Memory B cell (primary cell): ENCODE measurements around the gene OTUD1.

Source experiments
- ATAC-seq: fragments of 150-1000 bp; cut with Tn5 transposase; 2 replicates; pipeline ENCODE4 v1.10.0; 2021; ENCODE audit warnings: low read depth, mild to moderate bottlenecking, moderate library complexity
- DNase-seq, 2 donors: peaks; one replicate each; pipeline ENCODE4 v3.0.0; 2022; ENCODE audit warnings: low spot score in 2 of 2
- H3K27ac Mint-ChIP-seq: one replicate; pipeline ENCODE4 v1.8.0; 2022; ENCODE audit warnings: mild to moderate bottlenecking, moderate library complexity, mixed read lengths
- H3K27me3 Mint-ChIP-seq: one replicate; pipeline ENCODE4 v1.8.0; 2022; ENCODE audit warnings: mixed read lengths
- H3K36me3 Mint-ChIP-seq: one replicate; pipeline ENCODE4 v1.8.0; 2022; ENCODE audit warnings: mild to moderate bottlenecking, mixed read lengths
- H3K4me1 Mint-ChIP-seq: one replicate; pipeline ENCODE4 v1.8.0; 2022; ENCODE audit warnings: mixed read lengths
- H3K4me3 Mint-ChIP-seq: one replicate; pipeline ENCODE4 v1.8.0; 2022; ENCODE audit warnings: mild to moderate bottlenecking, moderate library complexity, mixed read lengths
- H3K9me3 Mint-ChIP-seq: one replicate; pipeline ENCODE4 v1.8.0; 2022; ENCODE audit warnings: mixed read lengths

The OTUD1 gene

DNA sequence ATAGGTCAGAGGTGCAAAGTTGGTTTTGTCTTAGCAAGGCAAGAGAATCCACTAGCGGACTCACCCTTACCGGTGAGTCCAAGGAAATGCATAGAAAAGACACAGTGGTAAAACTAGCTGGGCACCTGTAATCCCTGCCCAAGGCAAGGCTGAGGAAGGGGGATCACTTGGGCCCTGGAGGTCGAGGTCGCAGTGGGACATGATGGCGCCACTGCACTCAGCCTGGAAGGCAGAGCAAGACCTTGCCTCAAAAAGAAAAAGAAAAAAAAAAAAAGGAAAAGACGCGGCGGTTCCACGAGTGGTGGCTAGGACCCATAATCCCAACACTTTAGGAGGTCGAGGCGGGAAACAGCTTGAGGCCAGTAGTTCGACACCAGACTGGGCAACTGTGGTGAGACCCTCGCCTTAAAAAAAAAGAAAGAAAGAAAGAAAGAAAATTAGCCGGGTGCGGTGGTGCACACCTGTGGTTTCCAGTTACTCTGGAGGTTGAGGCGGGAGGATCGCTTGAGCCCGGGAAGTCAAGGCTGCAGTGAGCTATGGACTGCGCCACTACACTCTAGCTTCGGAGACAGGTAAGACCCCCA, 820 bp upstream of the OTUD1 start:
- no peaks in the 10 kb centered on the region for H3K27me3 Mint-ChIP-seq
- no peak for ATAC-seq
- peak overlapping the region; percentile 75 for H3K4me3 Mint-ChIP-seq
- H3K9me3 Mint-ChIP-seq, result no peaks in the 10 kb centered on the region
- H3K4me1 Mint-ChIP-seq, result peaks cover 19% of the 10 kb centered on the region
- H3K27ac Mint-ChIP-seq, result peak overlapping the region; percentile 88
- DNase-seq, result no peak
- peaks cover 4% of the 10 kb centered on the region for H3K36me3 Mint-ChIP-seq

DNA sequence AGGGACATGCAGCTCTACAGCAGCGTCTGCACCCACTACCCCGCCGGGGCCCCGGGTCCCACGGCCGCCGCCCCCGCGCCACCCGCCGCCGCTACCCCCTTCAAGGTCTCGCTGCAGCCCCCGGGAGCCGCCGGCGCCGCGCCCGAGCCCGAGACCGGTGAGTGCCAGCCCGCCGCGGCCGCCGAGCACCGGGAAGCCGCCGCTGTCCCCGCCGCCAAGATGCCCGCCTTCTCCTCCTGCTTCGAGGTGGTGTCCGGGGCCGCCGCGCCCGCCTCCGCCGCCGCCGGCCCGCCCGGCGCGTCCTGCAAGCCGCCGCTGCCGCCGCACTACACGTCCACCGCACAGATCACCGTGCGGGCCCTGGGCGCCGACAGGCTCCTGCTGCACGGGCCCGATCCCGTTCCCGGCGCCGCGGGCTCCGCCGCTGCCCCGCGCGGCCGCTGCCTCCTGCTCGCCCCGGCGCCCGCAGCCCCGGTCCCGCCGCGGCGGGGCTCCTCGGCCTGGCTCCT, 631 bp downstream of the OTUD1 start:
- ATAC-seq (peak; percentile 0), DNase-seq (peak in 1 of 2 donors; percentile 50)
- Mint-ChIP-seq H3K27ac (peak overlapping the region; percentile 88), H3K36me3 (peaks cover 6% of the 10 kb centered on the region), H3K4me3 (peak overlapping the region; percentile 93), H3K9me3 (no peaks in the 10 kb centered on the region), H3K27me3 (no peaks in the 10 kb centered on the region), H3K4me1 (peaks cover 18% of the 10 kb centered on the region)

DNA sequence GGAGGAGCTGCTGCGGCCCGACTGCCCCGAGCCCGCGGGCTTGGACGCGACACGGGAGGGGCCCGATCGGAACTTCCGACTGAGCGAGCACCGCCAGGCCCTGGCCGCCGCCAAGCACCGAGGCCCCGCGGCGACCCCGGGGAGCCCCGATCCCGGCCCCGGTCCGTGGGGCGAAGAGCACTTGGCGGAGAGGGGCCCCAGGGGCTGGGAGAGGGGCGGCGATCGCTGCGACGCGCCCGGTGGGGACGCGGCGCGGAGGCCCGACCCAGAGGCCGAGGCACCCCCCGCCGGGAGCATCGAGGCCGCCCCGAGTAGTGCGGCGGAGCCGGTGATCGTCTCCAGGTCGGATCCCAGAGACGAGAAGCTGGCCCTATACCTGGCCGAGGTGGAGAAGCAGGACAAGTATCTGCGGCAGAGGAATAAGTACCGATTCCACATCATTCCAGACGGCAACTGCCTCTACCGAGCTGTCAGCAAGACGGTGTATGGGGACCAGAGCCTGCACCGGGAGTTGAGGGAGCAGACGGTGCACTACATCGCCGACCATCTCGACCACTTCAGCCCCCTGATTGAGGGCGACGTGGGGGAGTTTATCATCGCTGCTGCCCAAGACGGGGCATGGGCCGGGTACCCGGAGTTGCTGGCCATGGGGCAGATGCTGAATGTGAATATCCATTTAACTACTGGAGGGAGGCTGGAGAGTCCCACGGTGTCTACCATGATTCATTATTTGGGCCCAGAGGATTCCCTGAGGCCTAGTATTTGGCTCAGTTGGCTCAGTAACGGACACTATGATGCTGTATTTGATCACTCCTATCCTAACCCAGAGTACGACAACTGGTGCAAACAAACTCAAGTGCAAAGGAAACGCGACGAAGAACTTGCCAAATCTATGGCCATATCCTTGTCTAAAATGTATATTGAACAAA, 1.4 kb downstream of the OTUD1 start:
- Mint-ChIP-seq H3K9me3 (no peaks in the 10 kb centered on the region), H3K36me3 (peaks cover 8% of the 10 kb centered on the region), H3K27me3 (no peaks in the 10 kb centered on the region), H3K27ac (peak overlapping the region; percentile 89), H3K4me1 (peaks cover 18% of the 10 kb centered on the region), H3K4me3 (peak overlapping the region; percentile 93)
- ATAC-seq (no peak), DNase-seq (peak; percentile 31 to 49)

DNA sequence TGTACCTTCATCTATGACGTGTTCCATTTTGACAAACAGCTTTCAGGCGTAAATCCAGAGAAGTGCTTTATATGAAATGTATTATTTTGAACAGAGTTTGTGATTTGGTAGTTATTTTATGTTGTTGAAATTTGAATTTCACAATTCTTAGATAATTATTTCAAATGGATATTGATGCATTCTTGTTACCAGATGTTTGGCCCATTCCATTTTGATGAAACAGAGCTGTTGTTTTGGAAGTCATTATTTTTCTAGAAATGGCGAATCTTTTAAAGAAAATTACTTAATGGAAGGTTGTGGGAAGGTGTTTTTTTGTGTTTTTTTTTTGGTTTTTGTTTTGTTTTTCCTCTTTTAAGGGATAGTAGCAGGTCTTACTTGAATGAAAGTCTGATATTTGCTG, 2.4 kb downstream of the OTUD1 start:
- ATAC-seq (no peak), DNase-seq (no peak)
- H3K27me3 Mint-ChIP-seq, result no peaks in the 10 kb centered on the region
- H3K4me3 Mint-ChIP-seq, result peak overlapping the region; percentile 93
- peak overlapping the region; percentile 78 for H3K27ac Mint-ChIP-seq
- H3K9me3 Mint-ChIP-seq, result no peaks in the 10 kb centered on the region
- peaks cover 11% of the 10 kb centered on the region for H3K36me3 Mint-ChIP-seq
- peaks cover 21% of the 10 kb centered on the region for H3K4me1 Mint-ChIP-seq

DNA sequence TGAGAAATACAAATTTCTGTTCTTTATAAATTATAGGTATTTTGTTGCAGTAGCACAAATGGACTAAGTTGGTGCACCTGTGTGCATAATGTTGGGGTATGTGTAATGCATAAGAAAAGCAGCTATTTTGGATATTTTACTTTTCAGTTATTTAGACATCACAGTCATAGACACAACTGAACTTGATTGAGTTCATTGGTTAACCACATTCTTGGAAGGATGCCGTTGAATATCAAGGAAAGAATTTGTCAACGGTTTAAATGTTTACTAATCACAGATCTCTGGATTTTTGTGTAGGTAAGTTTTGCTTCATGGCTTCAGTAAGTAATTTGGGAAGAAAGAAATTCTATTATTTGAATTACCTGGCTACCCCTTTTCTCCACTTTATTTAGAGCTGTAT, 4.1 kb downstream of the OTUD1 start:
- ATAC-seq (no peak), DNase-seq (no peak)
- Mint-ChIP-seq H3K4me1 (peaks cover 26% of the 10 kb centered on the region), H3K4me3 (peak overlapping the region; percentile 72), H3K9me3 (peaks cover 1% of the 10 kb centered on the region), H3K27me3 (no peaks in the 10 kb centered on the region), H3K36me3 (peaks cover 15% of the 10 kb centered on the region), H3K27ac (peak overlapping the region; percentile 78)

DNA sequence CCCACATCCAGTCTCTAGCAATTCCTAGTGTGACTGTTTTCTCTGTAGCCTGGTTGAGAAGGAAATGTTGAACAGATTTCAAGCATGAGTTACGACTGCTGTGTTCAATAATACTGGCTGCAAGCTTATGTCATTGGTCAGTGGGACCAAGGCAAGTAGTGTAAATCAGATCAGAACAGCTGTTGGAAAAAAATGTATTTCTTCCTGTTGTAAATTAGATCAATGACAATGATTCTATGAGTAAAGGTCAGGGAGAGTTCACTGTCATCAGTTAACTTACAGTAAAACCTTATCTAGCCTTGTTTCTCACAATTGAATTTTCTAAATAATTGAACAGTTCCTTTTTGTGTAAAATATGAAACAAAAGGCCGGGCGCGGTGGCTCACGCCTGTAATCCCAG, 6.7 kb downstream of the OTUD1 start:
- no peaks in the 10 kb centered on the region for H3K27me3 Mint-ChIP-seq
- no peak overlapping the region for H3K27ac Mint-ChIP-seq
- peaks cover 11% of the 10 kb centered on the region for H3K36me3 Mint-ChIP-seq
- no peak for DNase-seq
- no peak for ATAC-seq
- peaks cover 1% of the 10 kb centered on the region for H3K9me3 Mint-ChIP-seq
- H3K4me1 Mint-ChIP-seq, result peaks cover 39% of the 10 kb centered on the region
- H3K4me3 Mint-ChIP-seq, result no peak overlapping the region

DNA sequence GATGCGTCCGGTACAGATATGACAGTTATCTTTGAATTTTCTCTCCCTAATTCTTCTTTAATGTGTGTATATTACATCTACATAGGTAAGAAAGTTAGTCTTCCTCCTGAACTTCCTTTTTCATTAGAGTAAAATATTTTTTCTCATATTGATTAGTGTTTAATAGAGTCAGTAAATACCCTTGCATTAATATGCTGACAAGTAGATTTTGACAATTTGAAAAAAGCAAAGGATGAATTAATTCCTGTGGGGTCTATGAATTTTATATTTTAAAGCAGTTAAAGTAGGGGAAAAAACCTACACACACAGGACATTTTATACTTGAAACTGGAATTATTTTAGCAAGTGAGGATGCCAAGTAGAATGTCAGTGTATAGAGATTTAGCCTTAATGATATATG, 9.4 kb downstream of the OTUD1 start:
- H3K27ac Mint-ChIP-seq, result peak overlapping the region; percentile 99
- no peak overlapping the region for H3K4me3 Mint-ChIP-seq
- H3K27me3 Mint-ChIP-seq, result no peaks in the 10 kb centered on the region
- H3K9me3 Mint-ChIP-seq, result peaks cover 1% of the 10 kb centered on the region
- no peak for ATAC-seq
- H3K4me1 Mint-ChIP-seq, result peaks cover 37% of the 10 kb centered on the region
- no peak for DNase-seq
- peaks cover 11% of the 10 kb centered on the region for H3K36me3 Mint-ChIP-seq

DNA sequence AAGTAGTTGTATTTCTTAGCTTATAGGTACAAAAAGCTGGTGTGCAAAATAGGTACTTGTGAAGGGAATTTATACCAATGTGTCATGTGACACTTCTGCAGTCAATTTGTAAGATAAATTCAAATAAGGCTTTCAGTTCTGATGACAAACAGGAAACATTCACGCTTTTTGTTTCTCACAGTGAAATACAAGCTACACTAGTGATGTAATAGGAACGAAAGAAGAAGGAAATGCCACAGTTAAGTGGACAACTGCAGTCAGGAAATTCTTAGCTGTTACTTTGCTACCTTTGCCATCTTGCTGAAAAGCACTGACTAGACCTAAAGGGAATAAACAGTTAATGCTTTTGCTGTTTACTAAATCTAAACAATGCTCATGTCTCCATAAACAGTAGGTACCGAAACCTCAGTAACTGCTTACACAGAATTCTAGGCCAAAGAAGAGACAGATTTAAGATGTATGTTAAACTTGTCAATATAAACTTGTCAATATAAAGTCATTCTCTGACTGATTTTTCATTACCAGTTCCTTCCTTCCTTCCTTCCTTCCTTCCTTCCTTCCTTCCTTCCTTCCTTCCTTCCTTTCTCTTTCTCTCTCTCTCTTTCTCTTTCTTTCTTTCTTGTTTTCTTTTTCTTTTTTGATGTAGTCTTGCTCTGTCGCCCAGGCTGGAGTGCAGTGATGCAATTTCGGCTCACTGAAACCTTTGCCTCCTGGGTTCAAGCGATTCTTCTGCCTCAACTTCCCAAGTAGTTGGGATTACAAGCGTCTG, 10.1 kb downstream of the OTUD1 start:
- peaks cover 1% of the 10 kb centered on the region for H3K9me3 Mint-ChIP-seq
- ATAC-seq (peak; percentile 94), DNase-seq (peak in 1 of 2 donors; percentile 60)
- no peaks in the 10 kb centered on the region for H3K27me3 Mint-ChIP-seq
- peaks cover 10% of the 10 kb centered on the region for H3K36me3 Mint-ChIP-seq
- H3K27ac Mint-ChIP-seq, result peak overlapping the region; percentile 99
- H3K4me3 Mint-ChIP-seq, result peak overlapping the region; percentile 43
- peaks cover 36% of the 10 kb centered on the region for H3K4me1 Mint-ChIP-seq

DNA sequence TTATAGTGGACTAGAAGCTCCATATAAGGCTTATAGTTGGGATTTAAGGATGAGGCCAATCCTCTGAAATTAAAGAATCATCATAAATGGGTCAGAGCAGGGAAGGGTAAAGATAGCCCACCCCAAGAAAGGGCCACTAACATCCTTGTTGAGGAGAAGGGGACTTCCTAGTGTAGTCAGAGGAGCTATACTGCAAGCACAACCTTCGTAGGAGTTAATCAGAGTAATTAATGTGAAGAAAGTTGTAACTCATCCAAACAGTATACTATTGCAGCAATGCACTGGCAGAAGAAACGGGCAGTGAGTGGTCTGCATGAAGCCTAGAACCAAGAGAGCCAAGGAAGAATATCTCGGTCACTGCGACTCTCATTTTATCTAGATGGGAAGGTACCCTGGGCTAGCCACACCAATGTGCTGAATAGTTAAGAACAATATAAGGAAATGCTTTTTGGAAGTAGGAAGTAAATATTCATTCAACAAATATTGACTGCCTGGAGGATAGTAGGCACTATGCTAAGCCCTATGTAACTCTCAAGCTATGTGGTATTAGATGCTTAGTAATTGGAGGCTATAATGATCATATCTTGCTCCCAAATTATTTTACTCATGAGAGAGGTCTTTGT, 13.3 kb downstream of the OTUD1 start:
- peak overlapping the region; percentile 99 for H3K27ac Mint-ChIP-seq
- H3K27me3 Mint-ChIP-seq, result no peaks in the 10 kb centered on the region
- ATAC-seq (no peak), DNase-seq (no peak)
- peaks cover 1% of the 10 kb centered on the region for H3K36me3 Mint-ChIP-seq
- peaks cover 32% of the 10 kb centered on the region for H3K4me1 Mint-ChIP-seq
- H3K4me3 Mint-ChIP-seq, result peak overlapping the region; percentile 54
- H3K9me3 Mint-ChIP-seq, result no peaks in the 10 kb centered on the region

DNA sequence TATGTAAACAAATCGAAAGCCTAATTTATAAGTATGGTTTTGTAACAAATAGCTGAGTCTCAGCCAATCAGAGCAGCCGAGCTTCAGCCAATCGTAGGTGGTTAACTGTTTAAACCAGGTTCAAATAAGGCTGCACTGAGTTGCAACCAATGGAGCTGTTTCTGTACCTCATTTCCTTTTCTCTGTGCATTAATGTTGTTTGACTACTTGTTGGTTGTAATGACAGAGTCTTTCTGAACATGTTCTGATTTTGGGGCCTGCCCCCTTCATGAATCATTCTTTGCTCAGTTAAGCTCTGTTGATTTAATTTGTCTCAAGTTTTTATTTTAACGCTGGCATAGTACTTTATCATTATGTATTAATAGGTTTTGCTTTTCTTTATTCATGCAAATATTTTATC, 14.6 kb downstream of the OTUD1 start:
- Mint-ChIP-seq H3K4me1 (peaks cover 44% of the 10 kb centered on the region), H3K4me3 (no peak overlapping the region), H3K27ac (no peak overlapping the region), H3K9me3 (no peaks in the 10 kb centered on the region), H3K36me3 (no peaks in the 10 kb centered on the region), H3K27me3 (no peaks in the 10 kb centered on the region)
- no peak for DNase-seq
- no peak for ATAC-seq

DNA sequence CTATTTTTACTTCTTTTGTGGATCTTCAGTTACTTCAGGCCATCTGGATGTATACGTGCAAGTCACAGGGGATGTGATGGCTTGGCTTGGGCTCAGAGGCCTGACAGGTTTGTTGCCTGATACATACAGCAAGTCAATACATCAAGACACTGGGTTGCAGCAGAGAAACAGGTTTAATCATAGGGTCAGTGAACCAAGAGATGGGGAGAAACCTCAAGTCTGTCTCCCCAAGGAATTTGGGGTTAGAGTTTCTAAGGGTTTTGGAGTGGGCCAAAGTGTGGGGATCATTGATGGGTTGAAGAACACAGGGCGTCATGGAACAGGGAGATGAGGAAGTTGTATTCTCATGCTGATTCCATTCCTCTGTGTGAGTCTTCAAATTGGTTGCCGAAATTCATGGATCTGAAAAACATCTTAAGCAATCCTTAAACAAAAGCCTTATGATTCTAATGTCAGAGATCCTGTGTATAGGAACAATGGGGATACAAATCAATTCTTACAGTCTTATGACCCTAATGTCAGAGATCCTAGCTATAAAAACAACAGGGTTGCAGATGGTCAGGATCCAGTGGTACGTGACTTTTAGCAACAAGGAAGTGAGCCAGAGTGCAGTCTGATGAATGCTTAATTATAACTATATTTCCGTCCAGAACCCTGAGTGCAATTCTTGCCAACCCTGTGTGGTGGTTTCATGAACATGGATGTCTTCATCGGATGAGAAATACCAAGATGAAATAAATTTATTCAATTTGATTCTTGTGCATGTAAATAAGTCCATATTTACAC, 18.9 kb downstream of the OTUD1 start:
- Mint-ChIP-seq H3K4me1 (peaks cover 25% of the 10 kb centered on the region), H3K27ac (no peak overlapping the region), H3K36me3 (no peaks in the 10 kb centered on the region), H3K27me3 (no peaks in the 10 kb centered on the region), H3K4me3 (no peak overlapping the region), H3K9me3 (no peaks in the 10 kb centered on the region)
- DNase-seq (no peak), ATAC-seq (peak; percentile 38)

DNA sequence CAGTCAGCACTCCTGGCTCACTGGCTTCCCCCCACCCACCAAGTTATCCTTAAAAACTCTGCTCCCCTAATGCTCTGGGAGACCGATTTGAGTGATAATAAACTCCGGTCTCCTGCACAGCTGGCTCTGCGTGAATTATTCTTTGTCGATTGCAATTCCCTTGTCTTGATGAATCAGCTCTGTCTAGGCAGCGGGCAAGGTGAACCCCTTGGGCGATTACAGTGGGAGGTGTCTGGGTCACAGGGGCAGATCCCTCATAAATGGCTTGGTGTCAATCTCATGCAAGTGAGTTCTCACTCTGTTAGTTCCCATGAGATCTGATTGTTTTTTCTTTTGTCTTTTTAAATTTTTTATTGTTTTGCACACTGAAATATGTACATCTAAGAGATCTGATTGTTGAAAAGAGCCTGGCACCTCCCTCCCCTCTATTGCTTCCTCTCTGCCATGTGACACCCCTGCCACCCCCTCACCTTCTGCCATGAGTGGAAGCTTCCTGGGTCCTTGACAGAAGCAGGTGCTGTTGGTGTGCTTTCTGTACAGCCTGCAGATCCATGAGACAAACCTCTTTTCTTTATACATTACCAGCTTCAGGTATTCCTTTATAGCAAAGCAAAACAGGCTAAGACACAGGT, 20.5 kb downstream of the OTUD1 start:
- Mint-ChIP-seq H3K27ac (peak overlapping the region; percentile 21), H3K4me3 (no peak overlapping the region), H3K9me3 (no peaks in the 10 kb centered on the region), H3K36me3 (no peaks in the 10 kb centered on the region), H3K4me1 (peaks cover 25% of the 10 kb centered on the region), H3K27me3 (no peaks in the 10 kb centered on the region)
- no peak for ATAC-seq
- DNase-seq, result no peak

DNA sequence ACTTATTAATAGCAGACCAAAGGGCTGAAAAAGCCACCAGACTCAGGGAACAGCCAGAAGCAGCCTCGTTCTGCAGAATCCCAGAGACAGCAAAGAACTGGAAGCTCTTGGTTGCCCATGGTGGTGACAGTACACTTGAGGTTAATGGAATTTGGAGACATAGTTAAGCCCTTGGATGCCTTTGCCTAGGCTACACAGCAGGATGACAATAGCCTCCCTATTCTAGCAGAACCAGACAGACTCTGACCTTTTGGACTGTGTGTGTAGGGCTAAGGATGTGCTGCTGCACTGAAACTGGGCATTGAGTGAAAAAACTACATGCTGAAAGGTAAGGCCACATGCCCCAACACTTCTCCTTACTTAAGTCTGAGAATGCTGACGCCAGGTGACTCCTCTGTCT, 22.7 kb downstream of the OTUD1 start:
- Mint-ChIP-seq H3K4me1 (peaks cover 25% of the 10 kb centered on the region), H3K36me3 (no peaks in the 10 kb centered on the region), H3K27ac (no peak overlapping the region), H3K9me3 (no peaks in the 10 kb centered on the region), H3K4me3 (no peak overlapping the region), H3K27me3 (no peaks in the 10 kb centered on the region)
- DNase-seq (no peak), ATAC-seq (no peak)
